HepG2 (cell line): Measurements from ENCODE around the gene ELOVL2. TPM values are rescaled to one million over a fixed set of nuclear protein-coding genes. Genes with fewer than 3 reads are reported as not detected.

Experiments used
- AHR ChIP-seq: IDR thresholded peaks from 2 replicates; pipeline ENCODE4 v1.6.1; 2018; ENCODE audit warnings: missing genetic modification reagents, missing compliant biosample characterization
- CBX5 ChIP-seq: sonication (generic); formaldehyde crosslinking; IDR thresholded peaks from 2 replicates; pipeline ENCODE4 v1.4.0; 2020; ENCODE audit warnings: missing genetic modification reagents, borderline replicate concordance
- CREB1 ChIP-seq, 2 experiments: fragments of 450-650 bp in 1 of 2; IDR thresholded peaks; 2 replicates each; pipeline ENCODE4 v1.6.1; 2016 to 2017; ENCODE audit warnings: control low read depth in 1 of 2, mild to moderate bottlenecking in 1 of 2, missing compliant biosample characterization in 1 of 2, missing genetic modification characterization in 1 of 2
- CSRNP2 ChIP-seq: sonication (generic); formaldehyde crosslinking; conservative IDR thresholded peaks from 2 replicates; pipeline ENCODE4 v1.8.0; 2022; ENCODE audit warnings: low read depth, missing genetic modification reagents
- GATAD2A ChIP-seq: IDR thresholded peaks from 2 replicates; pipeline ENCODE4 v1.6.1; 2016
- HNF4G ChIP-seq, 2 experiments: sonication (generic) in 1 of 2; formaldehyde crosslinking in 1 of 2; IDR thresholded peaks; 2 replicates each; pipeline versions ENCODE4 v1.4.0 to v1.6.1; 2011 to 2020; ENCODE audit warnings: borderline replicate concordance in 2 of 2, low read depth in 2 of 2, mild to moderate bottlenecking in 2 of 2, low read length in 1 of 2, missing genetic modification reagents in 1 of 2, moderate library complexity in 1 of 2
- KDM4B ChIP-seq: sonication (generic); formaldehyde crosslinking; IDR thresholded peaks from 2 replicates; pipeline ENCODE4 v1.4.0; 2020; ENCODE audit warnings: missing genetic modification reagents
- MIER2 ChIP-seq: IDR thresholded peaks from 2 replicates; pipeline ENCODE4 v1.6.1; 2016; ENCODE audit warnings: missing biosample characterization, missing genetic modification reagents
- PPARG ChIP-seq: conservative IDR thresholded peaks from 2 replicates; pipeline ENCODE4 v1.6.1; 2016; ENCODE audit warnings: missing biosample characterization, missing genetic modification reagents
- RBM39 ChIP-seq: fragments of 200-400 bp; formaldehyde crosslinking; IDR thresholded peaks from one replicate; pipeline ENCODE4 v1.6.1; 2018; ENCODE audit warnings: antibody characterized with exemption, mild to moderate bottlenecking, low read depth, low read length; ENCODE audit not compliant: poor library complexity, severe bottlenecking
- SMAD3 ChIP-seq: sonication (generic); formaldehyde crosslinking; IDR thresholded peaks from 2 replicates; pipeline ENCODE4 v1.4.0; 2020; ENCODE audit warnings: missing genetic modification reagents
- SOX5 ChIP-seq: IDR thresholded peaks from 2 replicates; pipeline ENCODE4 v1.6.1; 2016; ENCODE audit warnings: borderline replicate concordance
- SRSF4 ChIP-seq: fragments of 200-400 bp; formaldehyde crosslinking; IDR thresholded peaks from one replicate; pipeline ENCODE4 v1.6.1; 2018; ENCODE audit warnings: mild to moderate bottlenecking, low read depth, low read length, moderate library complexity; ENCODE audit not compliant: poor library complexity, severe bottlenecking
- YEATS2 ChIP-seq: sonication (generic); formaldehyde crosslinking; IDR thresholded peaks from 2 replicates; pipeline ENCODE4 v1.4.0; 2020; ENCODE audit warnings: missing genetic modification reagents, borderline replicate concordance
- ZBTB46 ChIP-seq: sonication (generic); formaldehyde crosslinking; IDR thresholded peaks from 2 replicates; pipeline ENCODE4 v1.4.0; 2020; ENCODE audit warnings: mild to moderate bottlenecking, missing genetic modification reagents, borderline replicate concordance
- ZBTB7B ChIP-seq: sonication (generic); formaldehyde crosslinking; IDR thresholded peaks from 2 replicates; pipeline ENCODE4 v1.4.0; 2020; ENCODE audit warnings: missing genetic modification reagents
- ZFP82 ChIP-seq: sonication (generic); formaldehyde crosslinking; IDR thresholded peaks from 2 replicates; pipeline ENCODE4 v1.5.1; 2020; ENCODE audit warnings: mild to moderate bottlenecking, missing genetic modification reagents, borderline replicate concordance
- ZNF350 ChIP-seq: sonication (generic); formaldehyde crosslinking; IDR thresholded peaks from 2 replicates; pipeline ENCODE4 v1.4.0; 2020; ENCODE audit warnings: mild to moderate bottlenecking, low read depth, missing genetic modification reagents, borderline replicate concordance
- ZNF563 ChIP-seq: sonication (generic); formaldehyde crosslinking; IDR thresholded peaks from 2 replicates; pipeline ENCODE4 v1.8.0; 2022; ENCODE audit warnings: mild to moderate bottlenecking, moderate library complexity, missing genetic modification reagents
- ZNF567 ChIP-seq: sonication (generic); formaldehyde crosslinking; IDR thresholded peaks from 2 replicates; pipeline ENCODE4 v1.8.1; 2023; ENCODE audit warnings: mild to moderate bottlenecking, missing genetic modification reagents, borderline replicate concordance
- ZNF605 ChIP-seq: sonication (generic); formaldehyde crosslinking; IDR thresholded peaks from 2 replicates; pipeline ENCODE4 v1.8.0; 2022; ENCODE audit warnings: mild to moderate bottlenecking, missing genetic modification reagents
- ZNF607 ChIP-seq: sonication (generic); formaldehyde crosslinking; IDR thresholded peaks from 2 replicates; pipeline ENCODE4 v1.5.1; 2020; ENCODE audit warnings: missing genetic modification reagents, mild to moderate bottlenecking, borderline replicate concordance
- ZNF713 ChIP-seq: sonication (generic); formaldehyde crosslinking; IDR thresholded peaks from 2 replicates; pipeline ENCODE4 v1.4.0; 2020; ENCODE audit warnings: mild to moderate bottlenecking, missing genetic modification reagents
- ZNF891 ChIP-seq: sonication (generic); formaldehyde crosslinking; IDR thresholded peaks from 2 replicates; pipeline ENCODE4 v1.5.0; 2020; ENCODE audit warnings: mild to moderate bottlenecking, missing genetic modification reagents
- polyA plus RNA-seq, 8 experiments: library from polyadenylated mRNA; depleted of rRNA in 3 of 8; stranded (reverse) in 7 of 8; unstranded in 1 of 8; fragments of >200 nt; fragmentation: Illumina TruSeq in 4 of 8; extraction: Trizol in 4 of 8; gene quantifications; 2 replicates each; pipeline versions ENCODE4 v1.2.1 to v1.2.3, GENCODE V29; 2011 to 2016; ENCODE audit warnings: low read depth in 4 of 8, missing spikeins in 1 of 8, mixed read lengths in 1 of 8; ENCODE audit not compliant: insufficient read depth in 1 of 8
- total RNA-seq, 5 experiments: library from RNA; depleted of rRNA; stranded (reverse); fragments of >200 nt; fragmentation: Illumina TruSeq; extraction: Trizol; gene quantifications; 2 replicates each; pipeline ENCODE4 v1.2.3, GENCODE V29; 2016; ENCODE audit warnings: low read depth in 1 of 5
- TF ChIP-seq, protein P1 (sequence below): sonication (generic); formaldehyde crosslinking; IDR thresholded peaks from 2 replicates; pipeline ENCODE4 v1.8.1; 2023; ENCODE audit warnings: missing genetic modification reagents, inconsistent platforms, borderline replicate concordance
- TF ChIP-seq, protein P2 (sequence below): IDR thresholded peaks from 2 replicates; pipeline ENCODE4 v1.6.1; 2016; ENCODE audit warnings: missing genetic modification reagents, missing compliant biosample characterization

The ELOVL2 gene
- total and polyA plus RNA-seq, 2 of the 13 experiments (the other 11 are each of a cell fraction or from before 2014, with no cell fraction given): 43.6 to 65.4 TPM

GRCh38 chr6:10954590-10955010, 89.5 kb downstream of the ELOVL2 start (continued):
- peak; percentile 96; the same call in 1 of the 2 replicates for TF ChIP-seq CBX5 (CRISPR knock-in tag)
- peak; percentile 53; the same call in 1 of the 2 replicates for TF ChIP-seq PPARG (CRISPR knock-in tag)
- TF ChIP-seq ZNF563 (CRISPR knock-in tag): peak; percentile 38; the same call in 1 of the 2 replicates
- peak; percentile 89 for TF ChIP-seq ZNF605
- no peak for TF ChIP-seq ZNF713 (CRISPR knock-in tag)
- peak; percentile 56 for TF ChIP-seq SOX5 (CRISPR knock-in tag)
- TF ChIP-seq ZBTB7B (CRISPR knock-in tag): peak; percentile 45; the same call in 1 of the 2 replicates
- TF ChIP-seq HNF4G (IDR thresholded peaks at IDR 0.05; ENCODE audit: borderline replicate concordance, low read depth, low read length): no peak
- 0 out of 2 replicates have a peak, but pooled peaks have one; percentile 46 for TF ChIP-seq HNF4G (CRISPR knock-in tag; IDR thresholded peaks at IDR 0.05; ENCODE audit: borderline replicate concordance, low read depth)
- peak; percentile 85; the same call in 1 of the 2 replicates for TF ChIP-seq AHR (CRISPR knock-in tag)
- no peak for TF ChIP-seq CSRNP2
- TF ChIP-seq ZNF891 (CRISPR knock-in tag): no peak
- no peak for TF ChIP-seq RBM39
- peak; percentile 69; the same call in 1 of the 2 replicates for TF ChIP-seq ZNF350 (CRISPR knock-in tag)
- TF ChIP-seq, protein P1, sequence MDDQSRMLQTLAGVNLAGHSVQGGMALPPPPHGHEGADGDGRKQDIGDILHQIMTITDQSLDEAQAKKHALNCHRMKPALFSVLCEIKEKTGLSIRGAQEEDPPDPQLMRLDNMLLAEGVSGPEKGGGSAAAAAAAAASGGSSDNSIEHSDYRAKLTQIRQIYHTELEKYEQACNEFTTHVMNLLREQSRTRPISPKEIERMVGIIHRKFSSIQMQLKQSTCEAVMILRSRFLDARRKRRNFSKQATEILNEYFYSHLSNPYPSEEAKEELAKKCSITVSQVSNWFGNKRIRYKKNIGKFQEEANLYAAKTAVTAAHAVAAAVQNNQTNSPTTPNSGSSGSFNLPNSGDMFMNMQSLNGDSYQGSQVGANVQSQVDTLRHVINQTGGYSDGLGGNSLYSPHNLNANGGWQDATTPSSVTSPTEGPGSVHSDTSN (CRISPR knock-in tag): no peak
- TF ChIP-seq SMAD3 (CRISPR knock-in tag): peak; percentile 59; the same call in 1 of the 2 replicates
- TF ChIP-seq YEATS2 (CRISPR knock-in tag): peak; percentile 44; the same call in 1 of the 2 replicates
- TF ChIP-seq MIER2 (CRISPR knock-in tag): peak; percentile 71
- TF ChIP-seq SRSF4: no peak
- TF ChIP-seq ZNF567 (CRISPR knock-in tag): peak; percentile 92; the same call in 1 of the 2 replicates
- TF ChIP-seq GATAD2A: peak; percentile 88
- TF ChIP-seq KDM4B (CRISPR knock-in tag): peak; percentile 26; the same call in 1 of the 2 replicates
- TF ChIP-seq ZBTB46 (CRISPR knock-in tag): no peak
- TF ChIP-seq ZFP82 (CRISPR knock-in tag): no peak
- TF ChIP-seq CREB1 (IDR thresholded peaks at IDR 0.05): peak; percentile 92
- TF ChIP-seq CREB1 (CRISPR knock-in tag; IDR thresholded peaks at IDR 0.05): peak; percentile 91
- TF ChIP-seq, protein P2, sequence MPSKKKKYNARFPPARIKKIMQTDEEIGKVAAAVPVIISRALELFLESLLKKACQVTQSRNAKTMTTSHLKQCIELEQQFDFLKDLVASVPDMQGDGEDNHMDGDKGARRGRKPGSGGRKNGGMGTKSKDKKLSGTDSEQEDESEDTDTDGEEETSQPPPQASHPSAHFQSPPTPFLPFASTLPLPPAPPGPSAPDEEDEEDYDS (CRISPR knock-in tag): peak; percentile 29; the same call in 1 of the 2 replicates
- no peak for TF ChIP-seq ZNF607 (CRISPR knock-in tag)
